Measurements from ENCODE around the gene LCLAT1.

DNA sequence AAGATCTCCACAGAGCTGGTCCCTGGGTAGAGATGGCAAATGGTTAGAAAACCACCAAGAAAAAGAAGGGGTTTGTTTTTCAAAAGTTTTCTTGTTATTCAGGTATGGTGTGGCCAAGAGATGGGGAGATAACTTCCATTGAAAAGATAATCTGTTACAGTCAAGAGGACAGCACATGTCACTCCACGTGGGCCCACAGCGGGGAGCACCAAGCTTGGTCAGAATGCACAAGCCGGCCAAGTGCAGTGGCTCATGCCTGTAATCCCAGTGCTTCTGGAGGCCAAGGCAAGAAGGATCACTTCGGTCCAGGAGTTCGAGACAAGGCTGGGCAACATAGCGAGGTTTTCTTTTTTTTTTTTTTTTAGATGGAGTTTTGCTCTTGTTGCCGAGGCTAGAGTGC, 6.0 kb upstream of the LCLAT1 start:
- TF ChIP-seq CTCF (IDR thresholded peaks at IDR 0.05): no peak
- no peak for TF ChIP-seq POLR2A (IDR thresholded peaks at IDR 0.05)
- no peak for TF ChIP-seq POLR2AphosphoS5 (IDR thresholded peaks at IDR 0.05)

Data from prostate gland (tissue), 2 donors.